Effector memory CD8-positive, alpha-beta T cell (primary cell): ENCODE measurements around the gene NOTCH3.

Experiments used
- ATAC-seq: fragments of 150-1000 bp; cut with Tn5 transposase; replicated peaks from 2 replicates; pipeline ENCODE4 v1.10.0; 2021; ENCODE audit warnings: mild to moderate bottlenecking, moderate library complexity
- DNase-seq, 3 experiments: peaks; one replicate each; pipeline ENCODE4 v3.0.0; 2021
- H3K27ac Mint-ChIP-seq, 2 donors: one replicate each; pipeline ENCODE4 v1.8.0; 2022; ENCODE audit warnings: mild to moderate bottlenecking in 2 of 2, mixed read lengths in 2 of 2, moderate library complexity in 2 of 2
- H3K27me3 Mint-ChIP-seq, 2 donors: one replicate each; pipeline ENCODE4 v1.8.0; 2022; ENCODE audit warnings: mixed read lengths in 2 of 2
- H3K36me3 Mint-ChIP-seq: one replicate; pipeline ENCODE4 v1.8.0; 2022; ENCODE audit warnings: mild to moderate bottlenecking, moderate library complexity, mixed read lengths; ENCODE audit not compliant: insufficient read depth
- H3K4me1 Mint-ChIP-seq, 2 donors: one replicate each; pipeline ENCODE4 v1.8.0; 2022; ENCODE audit warnings: low read depth in 2 of 2, mixed read lengths in 2 of 2
- H3K4me3 Mint-ChIP-seq, 2 donors: one replicate each; pipeline ENCODE4 v1.8.0; 2022; ENCODE audit warnings: mild to moderate bottlenecking in 2 of 2, mixed read lengths in 2 of 2, moderate library complexity in 2 of 2
- H3K9me3 Mint-ChIP-seq, 2 donors: one replicate each; pipeline ENCODE4 v1.8.0; 2022; ENCODE audit warnings: mixed read lengths in 2 of 2

The NOTCH3 gene

DNA sequence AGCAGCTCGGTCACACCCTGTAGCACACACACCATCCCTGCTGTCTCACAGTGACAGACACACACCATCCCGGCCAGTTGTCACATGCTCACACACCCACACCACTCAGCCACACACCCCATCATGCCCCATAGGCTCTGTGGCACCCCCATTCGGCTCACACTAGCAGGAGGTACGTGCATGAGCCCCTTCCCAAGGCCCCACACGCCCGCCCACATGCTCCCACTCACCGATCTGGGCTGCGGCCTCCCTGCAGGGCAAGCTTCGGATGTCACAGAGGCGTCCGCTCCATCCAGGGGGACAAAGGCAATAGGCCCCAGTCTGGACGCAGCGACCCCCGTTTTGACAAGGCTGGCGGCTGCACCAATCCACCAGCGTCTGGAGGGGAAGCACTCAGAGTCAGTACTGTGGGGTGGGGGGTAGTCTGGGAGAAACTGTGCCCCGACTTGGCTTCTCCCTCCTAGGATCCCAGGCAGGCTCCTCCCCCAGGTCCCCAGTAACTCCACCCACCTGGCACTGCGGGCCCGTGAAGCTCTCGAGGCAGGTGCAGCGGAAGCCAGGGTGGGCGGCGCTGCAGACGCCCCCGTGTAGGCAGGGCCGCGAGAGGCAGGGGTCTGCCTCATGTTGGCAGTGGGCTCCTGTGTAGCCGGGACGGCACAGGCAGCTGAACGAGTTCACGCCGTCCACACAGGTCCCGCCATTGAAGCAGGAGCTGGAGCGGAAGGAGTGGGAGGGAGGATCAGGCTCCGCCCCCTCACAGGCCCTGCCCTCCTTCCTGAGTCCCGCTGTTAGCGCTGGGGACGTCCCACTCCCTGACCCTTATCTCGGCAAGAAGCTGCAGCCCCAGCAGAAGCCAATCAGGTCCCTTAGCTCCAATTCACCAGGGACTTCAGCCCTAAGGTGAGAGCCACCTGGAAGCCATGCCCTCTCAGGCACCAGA, 20.1 kb downstream of the NOTCH3 start:
- no peak overlapping the region for H3K27ac Mint-ChIP-seq
- ATAC-seq (no peak), DNase-seq (no peak)
- H3K27me3 Mint-ChIP-seq, result peaks cover 17 to 55% of the 10 kb centered on the region in 2 donors
- H3K36me3 Mint-ChIP-seq, result peaks cover 3% of the 10 kb centered on the region
- H3K4me3 Mint-ChIP-seq, result no peak overlapping the region
- H3K9me3 Mint-ChIP-seq, result no peaks in the 10 kb centered on the region
- peaks cover 0 to 11% of the 10 kb centered on the region in 2 donors for H3K4me1 Mint-ChIP-seq

DNA sequence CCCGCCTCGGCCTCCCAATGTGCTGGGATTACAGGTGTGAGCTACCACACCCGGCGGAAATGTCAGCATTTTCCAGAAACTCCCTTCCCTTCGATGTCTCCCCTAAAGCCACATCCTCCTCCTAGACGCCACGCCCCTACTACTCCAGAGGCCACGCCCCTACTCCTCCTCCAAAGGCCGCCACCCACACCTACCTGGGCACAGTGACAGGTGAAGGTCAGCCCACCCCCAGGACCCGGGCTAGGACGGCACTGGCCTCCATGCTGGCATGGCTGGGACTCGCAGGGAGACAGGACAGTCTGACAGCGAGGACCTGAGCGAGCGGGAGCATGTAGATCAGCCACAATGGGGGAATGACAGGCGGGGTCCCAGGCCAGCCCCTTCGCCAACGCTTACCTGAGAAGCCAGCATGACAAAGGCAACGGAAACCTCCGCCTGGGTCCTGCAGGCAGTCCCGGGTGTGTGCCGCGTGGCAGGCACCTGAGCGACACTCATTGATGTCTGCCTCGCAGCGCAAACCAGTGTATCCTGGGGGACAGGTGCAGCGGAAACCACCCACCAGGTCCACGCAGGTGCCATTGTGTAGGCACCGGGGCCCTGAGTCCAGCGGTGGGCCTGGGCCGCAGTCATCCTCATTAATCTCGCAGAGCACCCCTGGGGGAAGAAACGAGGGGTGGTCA, 22.0 kb downstream of the NOTCH3 start:
- H3K4me1 Mint-ChIP-seq, result peaks cover 0 to 10% of the 10 kb centered on the region in 2 donors
- H3K36me3 Mint-ChIP-seq, result peaks cover 3% of the 10 kb centered on the region
- no peak overlapping the region for H3K27ac Mint-ChIP-seq
- H3K4me3 Mint-ChIP-seq, result peak overlapping the region; percentile 31 to 40
- H3K27me3 Mint-ChIP-seq, result peaks cover 20 to 46% of the 10 kb centered on the region in 2 donors
- no peak for ATAC-seq
- H3K9me3 Mint-ChIP-seq, result no peaks in the 10 kb centered on the region
- no peak for DNase-seq

DNA sequence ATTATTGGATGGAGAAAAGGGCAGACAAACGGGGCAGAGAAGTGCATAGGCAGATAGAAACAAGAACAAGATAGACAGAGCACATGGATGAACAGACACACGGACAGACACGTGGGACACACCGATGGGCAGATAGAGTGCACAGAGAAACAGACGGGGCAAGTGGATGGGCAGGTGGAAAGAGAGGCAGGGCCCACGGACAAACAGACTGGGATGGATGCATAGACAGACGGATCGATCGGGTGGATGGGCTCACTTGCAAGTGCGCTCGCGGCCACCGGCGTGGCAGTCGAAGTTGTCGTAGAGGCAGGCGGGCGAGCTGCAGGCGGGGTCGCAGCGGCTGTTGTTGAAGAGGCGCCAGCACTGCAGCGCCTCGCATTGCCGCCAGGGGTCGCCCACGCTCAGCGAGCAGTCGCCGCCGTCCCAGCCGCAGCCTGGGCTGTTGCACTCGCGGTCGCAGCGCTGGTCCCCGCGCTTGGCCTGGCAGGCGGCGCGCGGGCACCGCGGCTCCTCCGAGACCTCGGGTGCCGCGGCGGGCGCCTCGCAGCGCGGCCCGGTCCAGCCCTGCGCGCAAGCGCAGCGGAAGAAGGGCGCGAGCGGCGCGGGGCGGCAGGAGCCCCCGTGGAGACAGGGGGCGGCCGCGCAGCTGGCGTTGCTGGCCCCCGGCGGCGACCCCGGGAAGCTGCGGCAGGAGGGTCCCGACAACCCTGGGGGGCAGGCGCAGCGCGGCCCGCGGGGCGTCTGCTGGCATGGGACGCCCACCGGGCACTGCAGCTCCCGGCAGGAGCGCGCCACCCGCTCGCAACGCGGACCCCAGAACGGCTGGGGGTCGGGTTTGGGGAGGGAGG, 23.3 kb downstream of the NOTCH3 start:
- ATAC-seq, result peak; percentile 98
- no peaks in the 10 kb centered on the region for H3K9me3 Mint-ChIP-seq
- DNase-seq, result peak; percentile 81 to 86 (median 82)
- H3K4me1 Mint-ChIP-seq, result peaks cover 0 to 10% of the 10 kb centered on the region in 2 donors
- H3K4me3 Mint-ChIP-seq, result peak overlapping the region; percentile 48 to 61
- H3K27me3 Mint-ChIP-seq, result peaks cover 21 to 46% of the 10 kb centered on the region in 2 donors
- H3K36me3 Mint-ChIP-seq, result peaks cover 3% of the 10 kb centered on the region
- no peak overlapping the region for H3K27ac Mint-ChIP-seq

DNA sequence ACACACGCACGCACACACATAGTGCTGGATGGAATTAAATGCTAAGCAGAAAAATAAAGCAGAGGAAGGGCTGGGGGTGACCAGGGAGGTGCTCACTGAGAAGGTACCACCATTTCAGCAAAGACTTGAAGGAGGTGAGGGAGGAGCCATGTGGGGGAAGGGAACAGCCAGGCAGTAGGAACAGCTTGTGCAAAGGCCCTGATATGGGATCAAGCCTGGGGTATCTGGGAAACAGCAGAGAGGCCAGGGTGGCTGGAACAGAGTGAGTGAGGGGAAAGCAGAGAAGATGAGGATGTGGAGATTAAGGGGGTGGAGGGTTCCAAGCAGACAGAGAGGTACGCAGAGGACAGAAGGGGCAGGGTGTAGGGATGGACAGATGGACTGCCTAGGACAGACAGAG, 25.2 kb downstream of the NOTCH3 start:
- H3K4me3 Mint-ChIP-seq, result no peak overlapping the region

DNA sequence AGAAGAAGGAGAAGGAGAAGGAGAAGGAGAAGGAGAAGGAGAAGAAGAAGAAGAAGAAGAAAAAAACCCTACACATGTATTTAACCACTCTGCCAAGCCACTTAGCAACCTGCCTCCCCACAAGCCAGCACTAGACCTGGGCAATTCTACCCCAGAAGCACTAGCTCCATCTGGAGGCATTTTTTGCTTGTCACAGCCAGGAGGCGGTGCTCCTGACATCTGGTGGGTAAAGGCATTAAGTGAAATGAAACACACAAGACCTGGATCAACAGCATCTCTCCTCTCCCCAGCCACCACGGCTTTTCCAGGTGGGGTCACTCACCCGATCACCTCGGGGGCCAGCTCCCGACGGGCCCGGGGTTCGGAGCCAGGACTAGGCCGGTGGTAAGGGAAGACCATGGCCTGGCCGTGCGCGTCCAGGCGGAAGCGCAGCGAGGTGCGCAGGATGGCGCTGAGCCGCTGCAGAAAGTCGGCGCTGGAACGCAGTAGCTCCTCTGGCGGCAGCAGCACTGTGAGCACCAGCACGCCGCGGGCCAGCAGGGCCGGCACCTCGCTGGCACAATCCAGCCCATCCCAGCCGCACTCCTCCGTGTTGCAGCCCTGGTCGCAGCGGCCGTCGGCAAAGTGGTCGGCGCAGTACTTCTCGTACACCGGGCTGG, 26.9 kb downstream of the NOTCH3 start:
- no peak for ATAC-seq
- Mint-ChIP-seq H3K4me3 (no peak overlapping the region), H3K4me1 (peaks cover 0 to 6% of the 10 kb centered on the region in 2 donors), H3K27me3 (peaks cover 15 to 28% of the 10 kb centered on the region in 2 donors), H3K9me3 (no peaks in the 10 kb centered on the region), H3K36me3 (no peaks in the 10 kb centered on the region), H3K27ac (no peak overlapping the region)
- no peak for DNase-seq

More for the DNA sequence above, 25.2 kb downstream of the NOTCH3 start:
- Mint-ChIP-seq H3K4me1 (peaks cover 0 to 10% of the 10 kb centered on the region in 2 donors), H3K27me3 (peaks cover 27 to 44% of the 10 kb centered on the region in 2 donors), H3K9me3 (no peaks in the 10 kb centered on the region), H3K36me3 (no peaks in the 10 kb centered on the region), H3K27ac (no peak overlapping the region)
- ATAC-seq (no peak), DNase-seq (no peak)

DNA sequence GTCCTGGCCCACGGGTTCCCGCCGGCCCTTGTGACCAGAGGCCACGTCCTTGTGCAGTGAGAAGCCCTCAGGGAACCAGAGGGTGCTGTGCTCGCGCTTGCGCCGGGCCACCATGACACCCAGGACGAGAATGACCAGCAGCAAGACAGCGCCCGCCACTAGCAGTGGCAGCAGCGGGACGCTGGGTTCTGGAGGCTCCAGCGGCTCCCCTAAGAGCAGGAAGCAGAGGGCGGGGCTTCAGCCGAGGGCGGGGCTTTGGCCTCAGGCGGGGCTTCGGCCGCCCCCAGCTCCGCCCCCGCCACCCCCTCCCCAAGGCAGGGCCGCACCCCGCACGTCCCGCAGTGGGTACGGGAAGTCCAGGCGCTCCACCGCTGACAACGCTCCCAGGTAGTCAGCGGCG, 30.4 kb downstream of the NOTCH3 start:
- DNase-seq (no peak), ATAC-seq (no peak)
- Mint-ChIP-seq H3K27me3 (peaks cover 8 to 21% of the 10 kb centered on the region in 2 donors), H3K4me3 (no peak overlapping the region), H3K36me3 (no peaks in the 10 kb centered on the region), H3K4me1 (no peaks in the 10 kb centered on the region), H3K27ac (no peak overlapping the region), H3K9me3 (no peaks in the 10 kb centered on the region)

DNA sequence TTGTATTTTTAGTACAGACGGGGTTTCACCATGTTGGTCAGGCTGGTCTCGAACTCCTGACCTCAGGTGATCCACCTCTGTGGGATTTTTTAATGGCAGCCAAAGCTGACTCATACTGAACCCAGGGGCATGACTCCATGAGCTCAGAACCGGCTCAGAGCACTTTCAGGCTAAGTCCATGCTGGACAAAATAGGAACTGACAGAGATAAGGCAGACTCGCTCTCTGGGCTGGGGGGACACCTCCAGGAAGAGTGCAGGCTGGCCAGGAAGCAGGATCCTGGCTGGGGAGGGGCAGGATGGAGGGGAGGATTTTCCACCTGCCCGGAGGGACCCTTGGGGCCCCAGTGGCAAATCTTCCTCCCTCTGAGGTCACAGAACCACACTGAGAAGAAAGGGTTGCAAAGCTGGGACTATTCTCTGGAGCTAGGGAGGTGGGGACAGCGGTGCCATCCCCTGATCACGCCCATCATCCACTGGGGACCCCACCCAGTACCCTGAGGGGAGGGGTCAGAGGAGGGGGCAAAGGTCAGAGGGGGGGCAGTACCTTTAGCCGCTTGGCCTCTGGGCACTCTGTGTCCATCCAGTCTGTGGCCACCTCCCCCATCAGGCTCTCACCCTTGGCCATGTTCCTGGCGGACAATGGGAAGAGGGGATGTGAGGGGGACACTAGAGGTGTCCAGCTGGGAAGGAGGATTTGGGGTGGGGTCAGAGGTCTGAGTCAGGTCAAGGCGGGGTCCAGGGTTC, 31.1 kb downstream of the NOTCH3 start:
- ATAC-seq (no peak), DNase-seq (no peak)
- Mint-ChIP-seq H3K4me1 (no peaks in the 10 kb centered on the region), H3K27ac (no peak overlapping the region), H3K9me3 (no peaks in the 10 kb centered on the region), H3K36me3 (no peaks in the 10 kb centered on the region), H3K4me3 (no peak overlapping the region), H3K27me3 (peaks cover 8 to 21% of the 10 kb centered on the region in 2 donors)

DNA sequence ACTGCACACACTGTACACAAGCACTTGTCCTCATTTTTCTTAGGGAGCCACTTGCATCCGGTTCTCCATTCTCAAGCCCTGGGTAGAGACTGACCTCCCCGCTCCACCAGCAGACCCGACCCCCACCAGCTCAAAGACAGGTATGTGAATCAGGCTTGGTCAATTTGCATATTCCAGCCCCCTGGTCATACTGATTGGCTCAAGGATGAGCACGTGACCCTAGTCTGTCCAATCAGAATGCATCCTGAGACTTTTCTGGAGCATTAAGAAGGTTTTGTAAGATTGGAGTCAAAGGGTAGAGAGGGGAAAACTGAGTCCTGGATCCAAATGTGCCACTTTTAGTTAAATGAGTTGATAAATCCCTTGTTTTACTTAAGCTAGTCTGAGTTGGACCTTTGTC, 34.1 kb downstream of the NOTCH3 start:
- ATAC-seq (no peak), DNase-seq (no peak)
- Mint-ChIP-seq H3K27me3 (peaks cover 0 to 21% of the 10 kb centered on the region in 2 donors), H3K4me1 (no peaks in the 10 kb centered on the region), H3K9me3 (no peaks in the 10 kb centered on the region), H3K36me3 (no peaks in the 10 kb centered on the region), H3K27ac (no peak overlapping the region), H3K4me3 (no peak overlapping the region)

DNA sequence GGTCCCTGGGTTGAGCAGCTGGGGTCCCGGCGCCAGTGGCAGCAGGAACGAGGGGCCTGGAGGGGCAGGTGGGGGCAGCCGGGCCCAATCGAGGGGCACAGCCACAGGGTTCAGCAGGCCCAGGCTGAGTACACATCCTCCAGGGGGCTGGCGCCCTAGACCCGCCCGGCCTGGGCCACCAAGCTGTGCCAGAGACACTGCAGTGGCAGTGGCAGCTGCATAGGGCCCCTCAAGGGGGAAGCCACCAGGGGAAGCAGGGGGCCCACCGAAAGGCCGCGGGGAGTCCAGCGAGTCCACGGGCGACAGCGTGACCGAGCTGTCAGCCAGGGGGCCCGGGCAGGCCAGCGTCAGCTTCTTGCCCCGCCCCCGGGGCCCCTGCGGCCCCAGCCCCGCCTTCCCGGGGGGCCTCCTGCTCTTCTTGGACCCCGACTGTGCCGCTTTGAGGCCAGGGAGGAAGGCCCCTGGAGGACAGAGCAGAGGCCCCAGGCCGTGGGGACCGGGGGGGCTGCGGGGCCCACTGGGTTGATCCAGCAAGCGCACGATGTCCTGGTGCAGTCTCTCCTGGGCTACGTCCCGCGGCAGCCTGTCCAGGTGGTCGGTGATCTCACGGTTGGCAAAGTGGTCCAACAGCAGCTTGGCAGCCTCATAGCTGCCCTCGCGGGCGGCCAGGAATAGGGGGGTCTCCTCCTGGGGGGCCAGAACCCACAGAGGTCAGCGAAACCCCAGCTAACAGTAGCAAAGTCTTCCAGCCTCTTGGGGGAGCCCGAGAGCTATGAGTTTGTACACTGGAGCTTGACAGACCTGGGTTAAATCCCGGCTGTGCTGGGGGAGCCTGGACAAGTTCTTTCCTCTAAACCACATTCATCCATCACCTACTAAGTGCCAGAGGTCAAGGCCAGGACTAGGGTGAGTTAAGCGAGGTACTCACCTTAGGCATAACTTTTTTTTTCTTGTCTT, 39.5 kb downstream of the NOTCH3 start:
- H3K27me3 Mint-ChIP-seq, result peaks cover 8 to 22% of the 10 kb centered on the region in 2 donors
- H3K9me3 Mint-ChIP-seq, result no peaks in the 10 kb centered on the region
- H3K4me1 Mint-ChIP-seq, result no peaks in the 10 kb centered on the region
- no peaks in the 10 kb centered on the region for H3K36me3 Mint-ChIP-seq
- DNase-seq (peak in 1 of 3 experiments; percentile 11), ATAC-seq (no peak)
- H3K27ac Mint-ChIP-seq, result no peak overlapping the region
- H3K4me3 Mint-ChIP-seq, result no peak overlapping the region

DNA sequence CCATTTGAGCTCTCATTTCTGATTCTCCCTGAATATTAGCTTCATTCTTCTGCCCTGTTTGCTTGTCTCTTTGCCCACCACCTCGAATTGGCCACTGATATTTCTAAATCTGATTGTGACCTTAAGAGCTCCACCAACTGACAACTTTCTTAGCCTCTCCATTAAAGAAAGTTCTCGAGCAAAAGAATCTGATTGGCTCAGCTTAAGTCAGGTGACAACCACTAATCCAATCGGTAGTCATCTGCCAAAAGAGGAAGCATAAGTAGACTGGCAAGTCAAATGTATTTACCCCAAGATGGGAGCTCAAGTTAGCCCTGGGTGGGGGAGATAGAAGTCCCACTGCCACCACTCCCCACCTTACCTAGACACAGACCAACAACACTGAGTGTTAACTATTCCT, 41.5 kb downstream of the NOTCH3 start:
- Mint-ChIP-seq H3K9me3 (no peaks in the 10 kb centered on the region), H3K4me3 (no peak overlapping the region), H3K27me3 (peaks cover 17 to 25% of the 10 kb centered on the region in 2 donors), H3K36me3 (no peaks in the 10 kb centered on the region), H3K27ac (no peak overlapping the region), H3K4me1 (no peaks in the 10 kb centered on the region)
- DNase-seq, result no peak
- no peak for ATAC-seq

DNA sequence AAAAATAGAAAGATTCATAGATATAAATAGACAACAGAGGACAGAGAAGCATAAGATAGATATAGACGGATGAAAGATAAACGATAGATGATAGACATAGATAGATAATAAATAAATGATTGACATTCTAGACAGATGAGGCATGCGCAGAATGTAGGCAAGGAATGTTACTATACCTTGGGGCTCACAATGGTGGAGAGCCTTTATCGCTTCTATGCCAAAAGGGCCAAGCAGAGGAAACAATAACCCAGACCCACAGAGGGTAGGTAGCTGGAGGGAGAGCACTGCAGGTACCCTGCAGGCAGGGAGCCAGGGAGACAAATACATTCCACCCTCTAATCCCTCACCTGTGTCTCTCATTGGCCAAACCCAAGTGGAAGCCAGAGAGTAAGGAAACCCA, 44.4 kb downstream of the NOTCH3 start:
- no peaks in the 10 kb centered on the region for H3K36me3 Mint-ChIP-seq

More for the DNA sequence above, 44.4 kb downstream of the NOTCH3 start:
- ATAC-seq (no peak), DNase-seq (no peak)
- Mint-ChIP-seq H3K4me3 (no peak overlapping the region), H3K27me3 (peaks cover 35 to 50% of the 10 kb centered on the region in 2 donors), H3K9me3 (no peaks in the 10 kb centered on the region), H3K4me1 (no peaks in the 10 kb centered on the region), H3K27ac (no peak overlapping the region)
